SK-N-MC (cell line): ENCODE results near the gene TRAPPC2L.

Experiments
- EZH2 ChIP-seq: fragments of 200-600 bp; sonication (generic); IDR thresholded peaks from one replicate; pipeline ENCODE4 v1.6.1; 2017; ENCODE audit warnings: antibody characterized with exemption
- POLR2AphosphoS5 ChIP-seq: IDR thresholded peaks from 2 replicates; pipeline ENCODE4 v1.6.1; 2012; ENCODE audit warnings: mild to moderate bottlenecking, low read depth, low read length, borderline replicate concordance

GRCh38 chr16:88879788-88880055, 22.8 kb downstream of the TRAPPC2L start:
- TF ChIP-seq POLR2AphosphoS5 (no peak), EZH2 (no peak)
